Measurements from ENCODE around the gene ZBTB46.

ZBTB46 gene

DNA sequence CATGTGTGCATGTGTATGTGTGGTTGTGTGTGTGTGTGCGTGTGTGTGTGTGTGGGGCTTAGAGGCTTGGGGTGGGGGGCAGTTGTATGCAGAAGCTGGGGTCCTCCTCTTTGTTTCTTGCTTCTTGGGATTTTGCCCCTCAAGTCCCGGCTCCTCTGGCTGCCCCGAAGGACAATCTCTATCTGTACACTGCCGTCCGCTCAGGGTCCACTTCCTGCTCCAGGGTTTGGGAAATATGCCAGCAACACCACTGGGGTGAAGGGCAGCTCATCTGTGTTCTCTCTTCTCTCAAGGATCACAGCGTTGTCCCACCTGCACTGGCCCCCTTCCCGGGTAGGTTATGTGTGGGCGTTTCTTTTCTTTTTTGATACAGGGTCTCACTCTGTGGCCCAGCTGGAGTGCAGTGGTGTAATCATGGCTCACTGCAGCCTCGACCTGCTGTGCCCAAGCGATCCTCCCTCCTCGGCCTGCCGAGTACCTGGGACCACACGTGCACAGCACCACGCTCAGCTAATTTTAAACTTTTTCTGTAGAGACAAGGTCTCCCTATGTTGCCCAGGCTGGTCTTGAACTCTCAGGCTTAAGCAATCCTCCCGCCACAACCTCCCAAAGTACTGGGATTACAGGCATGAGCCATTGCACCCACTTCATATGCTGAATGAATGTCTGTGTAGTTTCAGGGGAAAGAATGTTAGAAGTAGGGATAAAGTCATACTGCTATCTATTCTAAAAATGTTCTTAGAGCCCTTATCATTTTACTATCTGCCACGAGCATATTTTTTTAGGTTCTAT lies 65.8 kb downstream of the ZBTB46 start:
- DNase-seq: no peak

DNA sequence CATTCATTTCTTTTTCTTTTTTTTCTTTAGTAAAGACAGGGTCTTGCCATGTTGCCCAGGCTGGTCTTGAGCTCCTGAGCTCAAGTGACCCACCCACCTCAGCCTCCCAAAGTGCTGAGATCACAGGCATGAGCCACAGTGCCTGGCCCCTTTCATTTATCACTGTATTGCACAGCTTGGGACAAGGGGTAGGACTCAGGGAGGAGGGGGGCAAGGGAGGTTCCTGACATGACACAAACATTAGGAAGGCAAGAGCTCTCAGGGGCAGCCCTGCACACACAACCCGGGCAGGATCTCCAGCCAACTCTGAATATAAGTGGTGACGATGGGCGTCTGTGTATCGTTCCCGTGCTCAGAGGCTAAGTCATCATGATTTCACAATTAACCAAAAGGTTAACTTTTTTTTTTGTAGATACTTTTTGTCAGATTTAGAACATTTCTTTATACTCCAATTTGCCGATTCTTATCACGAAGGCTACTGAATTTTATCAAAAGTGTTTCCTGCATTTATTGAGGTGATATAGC lies 71.6 kb downstream of the ZBTB46 start:
- no peak for DNase-seq

DNA sequence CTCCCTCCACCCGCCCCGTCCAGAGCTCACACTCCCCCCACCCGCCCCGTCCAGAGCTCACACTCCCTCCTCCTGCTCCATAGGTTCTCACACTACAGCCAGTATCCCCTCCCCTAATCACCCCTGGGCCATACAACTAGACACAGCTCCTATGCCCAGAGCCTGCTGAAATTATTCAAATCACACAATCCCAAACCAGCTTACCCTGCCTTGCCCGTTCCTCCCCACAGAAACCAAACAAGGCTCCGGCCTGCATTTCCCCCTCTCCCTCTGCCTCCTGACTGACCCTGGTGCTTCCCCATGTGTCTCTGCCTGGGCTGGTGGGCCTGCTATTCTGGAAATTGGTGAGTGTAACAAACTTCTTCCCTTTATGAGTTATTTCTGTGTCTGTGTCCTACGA lies 72.9 kb downstream of the ZBTB46 start:
- DNase-seq: no peak

DNA sequence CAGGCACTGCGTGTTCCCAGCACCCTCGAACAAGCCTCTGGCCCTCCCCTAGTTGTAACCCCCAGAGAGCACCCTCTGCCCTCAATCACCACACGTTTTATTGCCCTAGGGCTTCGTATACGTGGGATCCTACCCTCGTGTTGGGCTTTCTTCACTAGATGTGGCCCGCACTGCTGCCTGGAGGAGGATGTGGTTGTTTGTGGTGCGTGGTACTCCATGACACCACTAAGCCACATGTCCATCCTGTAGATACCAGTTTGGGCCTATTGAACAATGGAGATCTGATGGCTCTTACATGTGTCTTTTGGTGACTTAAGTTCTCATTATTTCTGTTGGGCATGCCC lies 74.4 kb downstream of the ZBTB46 start:
- peak; percentile 37 for DNase-seq

DNA sequence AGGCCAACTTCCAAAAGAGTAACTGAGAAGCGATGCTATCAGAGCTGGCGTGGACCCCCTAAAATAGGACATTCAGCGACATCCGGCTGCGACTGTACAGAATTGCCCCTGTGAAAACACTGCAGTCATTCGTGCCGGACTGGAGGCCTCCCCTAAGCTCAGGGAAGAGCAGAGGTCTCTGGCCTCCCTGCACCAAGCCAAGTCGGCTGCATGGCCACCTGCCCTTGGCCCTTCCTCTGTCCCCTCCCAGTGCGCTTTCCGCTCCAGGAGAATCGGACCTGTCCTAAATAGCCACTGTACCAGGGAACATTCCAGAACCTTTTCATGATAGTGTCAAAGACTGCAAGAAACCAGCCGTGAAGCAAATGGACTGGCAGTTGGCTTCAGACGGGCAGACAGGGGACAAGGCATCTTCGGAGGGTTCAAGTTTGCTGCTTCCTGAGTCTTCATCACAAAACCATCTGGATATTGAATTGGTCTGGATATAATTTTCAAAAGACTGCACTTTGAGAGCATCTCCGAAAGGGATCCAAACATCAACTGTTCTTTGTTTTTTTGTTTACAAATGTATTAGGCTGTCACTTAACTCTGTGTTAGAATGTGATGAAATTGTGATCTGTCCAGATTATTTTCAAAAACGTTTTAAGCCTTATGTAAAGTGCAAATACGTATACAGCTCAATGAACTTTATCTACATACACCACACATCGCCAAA lies 75.0 kb downstream of the ZBTB46 start:
- DNase-seq: no peak

DNA sequence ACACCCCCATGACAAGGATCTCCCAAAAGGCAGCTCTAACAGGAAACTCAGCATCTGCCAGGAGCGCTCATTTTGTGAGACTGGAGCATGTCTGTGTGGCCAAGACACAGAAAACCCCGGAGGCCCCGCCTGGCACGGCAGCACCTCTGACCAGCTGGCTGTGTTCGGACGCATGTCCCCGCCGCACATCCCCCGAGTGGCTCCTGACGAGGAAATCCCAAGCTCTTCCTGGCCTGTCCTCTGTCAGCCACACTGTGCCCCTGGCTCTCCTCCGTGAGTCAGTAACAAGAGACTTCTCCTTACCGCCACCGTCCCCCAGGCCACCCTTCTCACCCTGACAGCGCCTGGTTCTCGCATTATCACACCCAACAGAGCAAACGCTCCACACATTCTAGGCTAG lies 77.1 kb downstream of the ZBTB46 start:
- no peak for DNase-seq

DNA sequence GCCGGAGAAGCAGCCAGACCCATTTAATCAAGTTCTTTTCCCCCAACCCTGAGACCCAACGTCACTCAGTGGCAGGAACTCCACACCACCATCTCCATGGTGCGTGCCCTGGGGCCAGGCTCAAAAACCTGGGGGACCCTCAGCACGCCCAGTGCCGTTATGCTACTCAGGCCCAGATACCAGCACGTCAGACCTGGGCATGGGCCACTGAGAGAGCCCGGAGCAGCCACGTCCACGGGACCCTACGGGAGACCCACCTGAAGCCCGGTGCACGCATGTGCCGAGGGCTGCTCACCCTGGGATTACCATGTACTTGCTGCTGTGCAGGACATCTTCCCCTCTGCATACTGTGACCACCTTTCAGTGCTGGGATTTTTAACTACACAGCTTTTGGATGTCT lies 77.7 kb downstream of the ZBTB46 start:
- DNase-seq: no peak

DNA sequence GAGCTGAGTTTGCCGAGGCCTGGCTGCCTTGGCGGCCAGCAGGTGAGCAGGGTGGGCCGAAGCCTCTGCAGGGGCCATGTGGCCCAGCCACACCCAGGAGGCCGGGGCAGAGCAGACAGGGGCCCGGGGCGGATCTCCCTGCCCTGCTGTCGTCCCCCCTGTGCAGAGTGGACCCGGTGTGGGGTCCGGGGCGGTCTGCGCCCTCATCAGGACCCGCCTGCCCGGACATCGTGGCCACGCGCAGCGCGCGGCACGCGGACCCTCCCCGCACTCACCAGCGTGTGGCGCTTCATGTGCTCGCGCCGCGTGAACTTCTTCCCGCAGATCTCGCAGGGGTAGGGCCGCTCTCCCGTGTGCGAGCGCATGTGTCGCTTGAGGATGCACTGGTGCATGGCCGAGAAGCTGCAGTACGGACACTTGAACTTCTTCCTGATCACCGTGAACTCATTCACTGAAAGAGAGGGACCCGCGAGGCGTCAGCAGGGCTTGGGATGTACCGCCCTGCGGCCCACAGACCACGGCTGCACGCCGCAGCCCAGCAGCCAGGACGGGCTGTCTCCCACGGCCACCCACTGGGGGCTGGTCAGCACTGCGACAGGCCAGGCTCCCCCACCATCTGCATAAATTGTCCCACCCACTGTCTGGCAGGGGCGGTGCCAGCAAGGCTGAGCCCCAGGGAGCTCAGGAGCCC lies 78.5 kb downstream of the ZBTB46 start:
- DNase-seq: no peak

DNA sequence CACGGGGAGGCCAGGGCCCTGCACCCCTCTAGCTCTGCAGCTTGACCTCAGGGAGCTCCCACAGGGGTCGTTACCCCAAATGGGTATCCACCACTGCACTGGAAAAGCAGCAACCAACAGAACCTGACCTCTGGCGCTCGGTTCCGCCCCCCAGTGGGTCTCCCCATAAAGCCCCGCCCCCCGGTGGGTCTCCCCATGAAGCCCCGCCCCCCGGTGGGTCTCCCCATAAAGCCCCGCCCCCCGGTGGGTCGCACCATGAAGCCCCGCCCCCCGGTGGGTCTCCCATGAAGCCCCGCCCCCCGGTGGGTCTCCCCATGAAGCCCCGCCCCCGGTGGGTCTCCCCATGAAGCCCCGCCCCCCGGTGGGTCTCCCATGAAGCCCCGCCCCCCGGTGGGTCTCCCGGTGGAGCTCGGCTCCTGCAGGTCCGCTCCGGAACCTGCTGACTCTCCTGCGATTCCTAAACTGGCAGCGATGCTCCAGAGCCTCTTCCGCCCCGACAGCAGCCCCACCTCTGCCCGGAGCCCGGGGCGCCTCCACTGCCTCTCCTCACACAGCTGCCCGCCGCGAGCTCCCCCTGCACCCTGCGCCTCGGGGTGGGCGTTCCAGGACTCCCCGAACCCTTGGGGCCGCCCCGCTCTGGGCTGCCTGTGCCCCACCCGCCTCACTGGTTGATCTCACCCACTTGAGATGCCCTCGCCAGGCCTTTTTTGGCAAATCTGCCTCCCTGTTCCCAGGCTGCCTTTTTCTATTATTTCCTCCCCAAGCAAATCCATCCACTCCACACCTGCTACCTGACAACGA lies 79.4 kb downstream of the ZBTB46 start:
- DNase-seq: no peak

DNA sequence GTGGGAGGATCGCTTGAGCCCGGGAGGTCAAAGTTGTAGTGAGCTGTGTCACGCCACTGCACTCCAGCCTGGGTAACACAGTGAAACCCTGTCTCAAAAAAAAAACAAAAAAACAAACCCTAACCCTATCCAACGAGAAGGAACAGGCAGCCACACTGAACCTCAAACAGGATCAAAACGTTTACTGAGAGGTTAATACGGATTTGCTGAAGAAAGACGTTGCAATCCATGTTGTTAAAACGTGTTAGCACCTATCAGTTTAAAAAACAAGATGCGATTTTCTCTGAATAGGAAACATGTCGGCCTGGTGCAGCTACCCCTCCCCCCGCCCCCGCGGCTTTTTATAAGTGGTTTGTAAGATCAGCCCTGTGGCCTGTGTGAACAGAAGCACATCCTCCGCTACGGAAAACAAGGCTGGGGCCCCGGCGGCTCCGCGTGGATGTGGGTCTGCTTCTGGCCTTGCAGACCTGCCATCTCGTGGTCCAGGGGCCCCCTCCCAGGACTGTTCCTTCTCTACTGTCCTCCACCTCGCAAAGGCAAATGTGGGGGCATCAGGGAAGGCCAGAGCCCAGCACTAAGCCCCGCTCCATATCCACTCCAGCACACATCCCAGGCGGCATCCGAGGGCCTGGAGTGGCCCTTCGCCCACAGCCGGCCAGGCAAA lies 80.1 kb downstream of the ZBTB46 start:
- no peak for DNase-seq

DNA sequence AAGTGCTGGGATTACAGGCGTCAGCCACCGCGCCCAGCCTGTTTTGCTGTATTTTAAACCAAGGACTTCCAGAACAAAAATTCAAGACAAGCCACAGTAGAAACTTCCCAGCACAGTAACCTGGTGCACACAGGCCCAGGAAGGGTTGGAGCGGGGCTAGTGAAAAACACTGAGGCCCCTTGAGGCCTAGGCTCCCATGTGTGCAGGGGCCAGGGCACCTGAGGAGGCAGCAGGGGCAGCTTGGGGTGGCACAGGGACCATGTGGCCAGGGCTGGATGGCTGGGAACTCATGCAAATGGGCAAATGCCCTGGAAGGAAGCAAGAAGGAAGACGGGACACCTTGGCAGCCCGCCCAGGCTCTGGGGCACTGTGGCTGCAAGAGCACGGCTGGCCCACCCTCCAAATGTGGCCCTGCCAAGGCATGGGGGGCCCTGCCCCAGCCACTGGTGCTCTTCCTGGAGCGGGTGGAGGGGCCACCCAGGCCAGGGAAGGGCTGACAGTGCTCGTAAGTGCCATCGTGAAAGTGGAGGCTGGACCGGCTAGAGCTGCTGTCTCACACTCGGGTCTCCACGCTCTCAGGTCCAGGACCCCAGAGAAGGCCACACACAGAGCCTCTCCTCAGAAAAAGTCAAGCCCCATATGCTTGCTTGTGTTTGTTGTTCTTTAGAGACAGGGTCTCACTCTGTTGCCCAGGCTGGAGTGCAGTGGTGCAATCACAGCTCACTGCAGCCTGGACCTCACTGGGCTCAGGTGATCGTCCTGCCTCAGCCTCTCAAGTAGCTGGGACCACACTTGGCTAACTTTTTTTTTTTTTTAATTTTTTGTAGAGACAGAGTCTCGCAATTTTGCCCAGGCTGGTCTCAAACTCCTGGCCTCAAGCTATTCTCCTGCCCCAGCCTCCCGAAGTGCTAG lies 81.2 kb downstream of the ZBTB46 start:
- DNase-seq: no peak

DNA sequence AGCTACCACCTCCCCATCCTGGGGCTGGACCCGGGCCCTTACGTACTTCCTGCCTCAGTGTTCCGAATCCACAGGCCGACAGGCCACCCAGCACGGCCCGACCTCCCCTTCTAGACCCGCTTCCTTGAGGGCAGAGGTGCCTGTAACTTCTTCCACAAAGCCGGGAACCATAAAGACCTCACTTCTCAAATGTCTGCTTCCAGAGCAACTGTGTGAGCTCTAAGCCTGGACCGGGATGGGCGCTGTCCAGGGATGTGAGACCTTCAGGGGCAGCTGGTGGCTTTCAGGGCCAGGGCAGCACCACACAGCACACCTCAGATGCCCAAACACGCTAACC lies 82.2 kb downstream of the ZBTB46 start:
- DNase-seq: no peak

DNA sequence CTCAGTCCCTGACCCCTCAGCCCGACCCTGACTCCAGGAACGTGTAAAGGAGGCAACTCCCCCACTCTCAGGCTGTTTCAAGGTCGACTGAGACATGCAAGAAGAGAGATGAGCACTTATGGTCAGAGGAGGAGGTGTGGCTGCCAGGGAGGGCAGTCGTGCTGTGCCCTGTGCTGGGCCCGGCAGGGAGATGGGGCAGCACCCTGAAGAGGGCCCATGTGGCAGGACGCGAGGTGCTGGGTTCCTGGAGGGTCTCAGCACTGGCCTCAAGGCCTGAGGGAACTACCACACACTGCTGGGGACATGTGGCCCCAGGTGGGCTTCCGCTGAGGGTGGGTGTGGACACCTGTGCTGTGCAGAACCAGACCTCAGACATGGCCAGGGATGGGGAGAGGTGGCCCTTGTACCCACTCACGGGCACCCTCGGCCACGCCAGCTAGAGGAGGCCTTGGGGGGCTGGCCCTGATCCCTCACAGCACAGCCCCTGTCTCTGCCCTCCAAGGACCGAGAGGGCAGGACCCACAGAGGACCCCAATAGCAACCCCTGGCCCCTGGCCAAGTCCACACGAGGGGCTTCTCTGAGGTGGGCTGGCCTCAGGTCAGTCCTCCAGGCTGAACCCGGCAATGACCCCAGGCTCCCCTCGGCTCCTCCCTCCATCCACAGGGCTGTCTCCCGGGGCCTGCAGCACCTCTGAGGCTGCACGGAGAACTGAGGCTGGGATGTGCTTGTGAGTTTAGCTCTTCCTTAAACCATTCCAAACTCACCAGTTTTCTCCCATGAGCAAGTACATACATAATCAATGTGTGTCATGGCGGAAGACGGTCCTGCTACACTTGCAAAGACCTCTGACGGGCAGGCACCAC lies 82.8 kb downstream of the ZBTB46 start:
- DNase-seq: no peak

DNA sequence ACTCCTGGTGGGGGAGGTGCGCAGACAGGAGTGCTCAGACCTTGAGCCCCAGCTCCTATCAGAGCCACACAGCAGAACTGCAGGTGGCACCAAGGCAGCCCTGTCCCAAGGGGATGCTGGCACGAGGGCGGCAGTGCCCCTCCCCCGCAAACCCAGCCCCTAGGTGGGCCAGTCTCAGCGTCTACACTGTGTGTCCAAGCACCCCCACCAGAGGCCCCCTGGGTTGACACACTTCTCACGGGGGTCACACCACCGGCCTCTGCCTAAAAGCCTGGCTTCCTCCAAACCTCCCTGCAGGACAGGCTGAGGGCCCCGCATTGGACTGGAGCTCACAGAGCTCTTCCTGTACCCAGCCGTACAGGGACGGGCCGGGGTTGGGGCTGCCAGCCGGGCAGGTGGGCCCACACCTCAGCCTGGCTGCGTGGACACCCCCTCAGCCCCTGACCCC lies 83.4 kb downstream of the ZBTB46 start:
- DNase-seq: no peak

DNA sequence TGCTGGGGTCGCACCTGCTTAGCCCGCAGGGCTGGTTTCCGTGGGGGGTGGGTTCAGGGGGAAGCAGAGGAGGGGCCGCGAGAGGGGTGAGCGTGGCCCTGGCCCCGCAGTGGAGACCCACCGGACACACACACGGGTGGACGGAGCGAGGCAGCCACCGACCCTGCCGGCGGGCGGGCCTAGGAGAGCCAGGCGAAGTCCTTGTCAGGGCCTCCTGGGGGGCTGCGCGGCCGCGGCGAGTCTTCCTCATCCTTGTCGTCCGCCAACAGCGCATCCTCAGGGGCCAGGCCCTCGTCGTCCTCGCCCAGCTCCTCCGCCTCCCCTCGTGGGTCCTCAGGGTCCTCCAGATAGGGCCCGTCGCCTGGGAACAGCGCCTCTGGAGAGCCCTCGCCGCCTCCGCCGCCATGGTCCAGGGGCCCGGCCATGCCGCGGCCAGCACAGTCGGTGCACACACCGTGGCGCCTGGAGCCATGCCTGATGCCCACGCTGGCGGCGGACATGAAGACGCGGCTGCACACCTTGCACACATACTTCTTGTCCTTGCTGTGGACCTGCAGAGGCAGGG lies 84.2 kb downstream of the ZBTB46 start:
- no peak for DNase-seq

DNA sequence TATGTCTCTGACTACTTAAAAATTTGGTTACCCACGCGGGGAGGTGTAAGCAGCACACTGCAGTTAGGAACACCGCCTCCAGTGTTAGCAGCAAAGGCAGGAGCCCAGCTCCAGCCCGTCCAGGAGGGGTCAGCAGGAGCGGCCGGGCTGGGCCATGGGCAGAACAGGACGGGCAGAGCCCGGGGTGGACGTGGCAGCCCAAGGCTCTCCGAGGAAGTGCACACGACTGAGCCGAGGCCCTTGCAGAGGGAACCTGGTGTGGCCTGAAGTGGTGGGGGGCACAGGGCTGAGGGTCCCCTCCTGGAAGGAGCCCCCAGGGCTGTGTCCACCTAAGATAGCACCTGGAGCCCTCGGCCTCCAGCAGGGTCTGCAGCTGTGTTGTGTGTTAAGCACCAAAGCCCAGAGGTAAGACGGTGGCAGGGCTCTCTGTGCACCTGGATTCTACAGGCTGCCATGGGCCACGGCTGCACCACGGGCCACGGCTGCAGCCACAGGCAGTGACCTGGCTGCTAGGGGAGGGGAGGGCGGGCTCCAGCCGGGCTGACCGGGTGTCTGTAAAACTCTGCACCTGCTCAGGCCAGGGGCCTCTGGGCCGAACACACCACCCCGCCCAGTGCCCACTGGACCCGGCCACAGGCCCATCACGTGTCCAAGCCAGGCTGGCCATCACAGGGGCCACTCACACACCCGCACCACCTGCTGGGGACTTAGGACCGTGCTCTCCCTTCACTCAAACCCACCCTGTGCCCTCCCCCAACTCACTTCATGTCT lies 84.9 kb downstream of the ZBTB46 start:
- DNase-seq: no peak

DNA sequence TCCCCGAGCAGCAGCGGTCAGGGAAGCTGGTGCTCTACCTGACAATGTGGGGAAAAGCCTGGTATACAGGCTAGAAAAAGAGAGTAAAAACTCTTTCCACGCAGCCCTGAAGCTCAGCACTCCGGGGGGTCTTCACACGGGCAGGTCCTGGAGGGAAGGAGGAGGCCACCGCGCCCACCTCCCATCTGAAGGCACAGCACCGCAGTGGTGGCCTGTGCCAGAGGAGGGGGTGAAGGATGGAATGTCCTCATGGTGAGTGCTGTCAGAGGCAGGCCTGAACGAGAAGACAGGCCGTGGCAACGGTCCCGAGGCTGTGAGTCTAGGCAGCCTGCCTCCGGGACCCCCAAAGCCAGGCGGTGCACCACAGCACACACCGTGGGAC lies 85.6 kb downstream of the ZBTB46 start:
- DNase-seq: no peak

DNA sequence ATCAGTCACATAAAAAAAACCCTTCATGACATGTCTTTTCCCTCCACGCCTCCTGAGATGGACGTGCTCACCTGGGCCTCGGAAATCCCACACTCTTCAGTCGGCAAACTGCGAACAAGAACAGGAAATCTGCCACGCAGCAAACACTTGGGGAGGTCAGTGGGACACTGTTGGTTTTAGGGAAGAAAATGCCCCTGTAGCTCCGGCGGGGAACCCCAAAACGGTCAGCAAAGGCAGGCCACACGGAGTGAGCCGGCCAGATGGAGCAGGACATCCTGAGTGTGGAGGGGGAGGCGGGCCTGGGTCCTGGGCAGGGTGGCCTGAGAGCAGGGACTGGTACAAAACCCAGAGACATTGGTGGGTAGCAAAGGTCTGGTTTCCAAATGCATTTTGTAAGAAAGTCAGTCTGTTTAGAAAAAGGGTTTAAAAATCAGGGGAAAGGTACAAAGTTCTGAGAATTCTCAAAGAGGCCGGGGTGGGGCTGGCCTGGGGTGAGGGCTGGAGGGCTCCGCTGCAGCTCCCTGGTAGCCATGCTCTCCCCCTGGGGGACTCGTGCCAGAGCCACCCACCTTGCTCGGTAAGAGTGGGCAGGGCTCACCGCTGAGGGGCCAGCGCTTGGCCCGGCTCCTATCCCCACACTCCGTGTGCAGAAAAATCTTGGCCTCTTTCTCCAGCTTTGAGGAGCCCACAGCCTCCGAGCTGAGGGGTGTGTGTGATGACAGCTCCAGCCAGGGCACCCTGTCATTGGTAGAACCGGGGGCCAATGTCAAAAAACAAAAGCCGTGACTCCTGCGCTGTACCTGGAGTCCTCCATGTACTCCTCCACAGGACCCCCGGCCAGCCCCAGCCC lies 86.3 kb downstream of the ZBTB46 start:
- DNase-seq: no peak
